Measurements from ENCODE around the gene SPATA18.

Gene SPATA18

GRCh38 chr4:52103319-52103718, 52.2 kb downstream of the SPATA18 start:
- Histone ChIP-seq H3K79me2 (ENCODE audit: insufficient read depth, low read length) (no peaks in the 10 kb centered on the region), H3K9me3 (ENCODE audit: insufficient read depth, low read length) (no peaks in the 10 kb centered on the region), H3K27me3 (ENCODE audit: low read length) (no peaks in the 10 kb centered on the region), H3K27ac (ENCODE audit: low read depth, low read length) (no peak overlapping the region), H4K20me1 (ENCODE audit: low read depth, low read length) (no peaks in the 10 kb centered on the region), H2AFZ (ENCODE audit: low read depth, low read length, severe bottlenecking) (no peak overlapping the region), H3K4me2 (ENCODE audit: low read depth, low read length, poor library complexity, severe bottlenecking) (no peak overlapping the region), H3K9ac (ENCODE audit: low read length) (no peak overlapping the region), H3K9me2 (replicated peaks; ENCODE audit: insufficient read depth, low read length) (no peaks in the 10 kb centered on the region), H3F3A (ENCODE audit: insufficient read depth) (no peaks in the 10 kb centered on the region), H3K36me3 (ENCODE audit: low read length) (no peaks in the 10 kb centered on the region), H3K4me3 (ENCODE audit: insufficient read depth, low read length, poor library complexity, severe bottlenecking) (no peak overlapping the region)
- TF ChIP-seq EZH2phosphoT487 (conservative IDR thresholded peaks at IDR 0.05; ENCODE audit: low read length) (no peak), CTCF (IDR thresholded peaks at IDR 0.05; ENCODE audit: insufficient read depth, low read length, poor library complexity, severe bottlenecking) (no peak)

GRCh38 chr4:52105276-52105675, 54.2 kb downstream of the SPATA18 start:
- Histone ChIP-seq H3K36me3 (ENCODE audit: low read length) (no peaks in the 10 kb centered on the region), H3K9ac (ENCODE audit: low read length) (no peak overlapping the region), H3K9me2 (replicated peaks; ENCODE audit: insufficient read depth, low read length) (no peaks in the 10 kb centered on the region), H3K4me2 (ENCODE audit: low read depth, low read length, poor library complexity, severe bottlenecking) (no peak overlapping the region), H3K79me2 (ENCODE audit: insufficient read depth, low read length) (no peaks in the 10 kb centered on the region), H3K4me3 (ENCODE audit: insufficient read depth, low read length, poor library complexity, severe bottlenecking) (no peak overlapping the region), H3K27me3 (ENCODE audit: low read length) (no peaks in the 10 kb centered on the region), H4K20me1 (ENCODE audit: low read depth, low read length) (no peaks in the 10 kb centered on the region), H2AFZ (ENCODE audit: low read depth, low read length, severe bottlenecking) (no peak overlapping the region), H3F3A (ENCODE audit: insufficient read depth) (no peaks in the 10 kb centered on the region), H3K27ac (ENCODE audit: low read depth, low read length) (no peak overlapping the region), H3K9me3 (ENCODE audit: insufficient read depth, low read length) (no peaks in the 10 kb centered on the region)
- TF ChIP-seq CTCF (IDR thresholded peaks at IDR 0.05; ENCODE audit: insufficient read depth, low read length, poor library complexity, severe bottlenecking) (no peak), EZH2phosphoT487 (conservative IDR thresholded peaks at IDR 0.05; ENCODE audit: low read length) (no peak)

- H3F3A ChIP-seq (ENCODE audit: insufficient read depth), result no peaks in the 10 kb centered on the region
- no peak overlapping the region for H2AFZ ChIP-seq (ENCODE audit: low read depth, low read length, severe bottlenecking)
- no peaks in the 10 kb centered on the region for H4K20me1 ChIP-seq (ENCODE audit: low read depth, low read length)
- TF ChIP-seq CTCF (IDR thresholded peaks at IDR 0.05; ENCODE audit: insufficient read depth, low read length, poor library complexity, severe bottlenecking), result no peak
- TF ChIP-seq EZH2phosphoT487 (conservative IDR thresholded peaks at IDR 0.05; ENCODE audit: low read length), result no peak
- no peaks in the 10 kb centered on the region for H3K9me3 ChIP-seq (ENCODE audit: insufficient read depth, low read length)
- no peaks in the 10 kb centered on the region for H3K9me2 ChIP-seq (replicated peaks; ENCODE audit: insufficient read depth, low read length)
- H3K27me3 ChIP-seq (ENCODE audit: low read length), result no peaks in the 10 kb centered on the region
- H3K36me3 ChIP-seq (ENCODE audit: low read length), result no peaks in the 10 kb centered on the region
- H3K9ac ChIP-seq (ENCODE audit: low read length), result no peak overlapping the region
- no peaks in the 10 kb centered on the region for H3K79me2 ChIP-seq (ENCODE audit: insufficient read depth, low read length)
- H3K4me3 ChIP-seq (ENCODE audit: insufficient read depth, low read length, poor library complexity, severe bottlenecking), result no peak overlapping the region
- H3K27ac ChIP-seq (ENCODE audit: low read depth, low read length), result no peak overlapping the region
- H3K4me2 ChIP-seq (ENCODE audit: low read depth, low read length, poor library complexity, severe bottlenecking), result no peak overlapping the region
Observed at GRCh38 chr4:52106191-52106590, 55.1 kb downstream of the SPATA18 start.
